Peyer's patch (tissue), 4 donors: Measurements from ENCODE around the gene ARIH2.

Source experiments
- CTCF ChIP-seq, 6 experiments: fragments of 450-650 bp in 4 of 6; fragments of 200-600 bp in 2 of 6; sonication (generic) in 1 of 6; IDR thresholded peaks; one replicate each; pipeline ENCODE4 v1.5.1; 2017 to 2019; ENCODE audit warnings: antibody characterized with exemption in 6 of 6, mild to moderate bottlenecking in 3 of 6, moderate library complexity in 1 of 6
- POLR2A ChIP-seq, 2 donors: fragments of 450-650 bp; IDR thresholded peaks; one replicate each; pipeline ENCODE4 v1.5.1; 2017; ENCODE audit warnings: antibody characterized with exemption in 2 of 2, mild to moderate bottlenecking in 2 of 2, moderate library complexity in 2 of 2

GRCh38 chr3:48957006-48957705 is 38.5 kb downstream of the ARIH2 start:
- TF ChIP-seq CTCF (IDR thresholded peaks at IDR 0.05) (no peak), POLR2A (IDR thresholded peaks at IDR 0.05) (no peak)
